Activated B cell treated with CpG ODN at 0.5 μM for 24 hours (primary cell): ENCODE results near the gene LDLR. TPM values are rescaled to one million over a fixed set of nuclear protein-coding genes. Genes with fewer than 3 reads are reported as not detected.

Experiments
- ATAC-seq: fragments of 200-7000 bp; cut with Tn5 transposase; one replicate; pipeline ENCODE4 v1.10.0; 2021; ENCODE audit warnings: low read depth, mild to moderate bottlenecking, moderate library complexity
- CTCF ChIA-PET: fragments of 350-600 bp; sonication (Branson Sonifier 250); formaldehyde crosslinking; loops from one replicate; lab custom pipeline; 2021; ENCODE audit warnings: antibody characterized with exemption; lab: Charles Lee
- POLR2A ChIA-PET: fragments of 350-600 bp; sonication (Branson Sonifier 250); formaldehyde crosslinking; loops from one replicate; lab custom pipeline; 2021; ENCODE audit warnings: antibody characterized with exemption; lab: Charles Lee
- DNase-seq: peaks from one replicate; pipeline ENCODE4 v3.0.0; 2022
- H3K27ac Mint-ChIP-seq: one replicate; pipeline ENCODE4 v1.8.0; 2020; ENCODE audit warnings: mixed read lengths
- H3K27me3 Mint-ChIP-seq: one replicate; pipeline ENCODE4 v1.8.0; 2021; ENCODE audit warnings: mixed read lengths
- H3K36me3 Mint-ChIP-seq: one replicate; pipeline ENCODE4 v1.8.0; 2021; ENCODE audit warnings: low read depth, mixed read lengths
- H3K4me1 Mint-ChIP-seq: one replicate; pipeline ENCODE4 v1.8.0; 2021; ENCODE audit warnings: mixed read lengths
- H3K4me3 Mint-ChIP-seq: one replicate; pipeline ENCODE4 v1.8.0; 2020; ENCODE audit warnings: mild to moderate bottlenecking, mixed read lengths
- H3K9me3 Mint-ChIP-seq: one replicate; pipeline ENCODE4 v1.8.0; 2020; ENCODE audit warnings: mixed read lengths
- CTCF ChIP-seq: fragments of 200-600 bp; IDR thresholded peaks from one replicate; pipeline ENCODE4 v1.8.0; 2022; ENCODE audit warnings: antibody characterized with exemption, mild to moderate bottlenecking
- intact Hi-C: fragments of 100-400 bp; cut with micrococcal nuclease; formaldehyde crosslinking; loops from one replicate; pipeline ENCODE4 v1.15.1; 2024
- total RNA-seq: library from RNA; stranded (reverse); gene quantifications from 2 replicates; pipeline ENCODE4 v1.2.3, GENCODE V29; 2022

Gene LDLR
- total RNA-seq, 1 donor from 2014 or later, result 20.9 TPM

GRCh38 chr19:11164296-11164695 is 75.0 kb downstream of the LDLR start:
- Mint-ChIP-seq H3K27ac (no peak overlapping the region), H3K4me3 (no peak overlapping the region), H3K4me1 (no peaks in the 10 kb centered on the region), H3K27me3 (no peaks in the 10 kb centered on the region), H3K9me3 (no peaks in the 10 kb centered on the region), H3K36me3 (no peaks in the 10 kb centered on the region)
- POLR2A ChIA-PET, result no interaction called here
- intact Hi-C loops, result no loop called here
- ATAC-seq (no peak), DNase-seq (no peak)
- CTCF ChIA-PET, result no interaction called here
- no peak for TF ChIP-seq CTCF

- CTCF ChIA-PET, result no interaction called here
- Mint-ChIP-seq H3K9me3 (no peaks in the 10 kb centered on the region), H3K36me3 (no peaks in the 10 kb centered on the region), H3K4me1 (no peaks in the 10 kb centered on the region), H3K27me3 (no peaks in the 10 kb centered on the region), H3K4me3 (no peak overlapping the region), H3K27ac (no peak overlapping the region)
- ATAC-seq, result no peak
- DNase-seq, result no peak
- no peak for TF ChIP-seq CTCF
- POLR2A ChIA-PET, result no interaction called here
- intact Hi-C loops, result no loop called here
Observed at GRCh38 chr19:11164879-11165406, 75.7 kb downstream of the LDLR start.

- Mint-ChIP-seq H3K9me3 (no peaks in the 10 kb centered on the region), H3K36me3 (no peaks in the 10 kb centered on the region), H3K27me3 (no peaks in the 10 kb centered on the region), H3K4me1 (no peaks in the 10 kb centered on the region), H3K27ac (no peak overlapping the region), H3K4me3 (no peak overlapping the region)
- CTCF ChIA-PET, result no interaction called here
- DNase-seq, result no peak
- no peak for TF ChIP-seq CTCF
- ATAC-seq, result no peak
- intact Hi-C loops, result no loop called here
- POLR2A ChIA-PET, result no interaction called here
Observed at GRCh38 chr19:11165486-11166030, 76.3 kb downstream of the LDLR start.

GRCh38 chr19:11166281-11167142 is 77.2 kb downstream of the LDLR start:
- H3K9me3 Mint-ChIP-seq, result no peaks in the 10 kb centered on the region
- H3K4me1 Mint-ChIP-seq, result no peaks in the 10 kb centered on the region
- no peaks in the 10 kb centered on the region for H3K36me3 Mint-ChIP-seq
- ChIA-PET POLR2A (no interaction called here), CTCF (no interaction called here)
- DNase-seq (no peak), ATAC-seq (no peak)
- no peaks in the 10 kb centered on the region for H3K27me3 Mint-ChIP-seq
- H3K27ac Mint-ChIP-seq, result no peak overlapping the region
- no peak overlapping the region for H3K4me3 Mint-ChIP-seq
- intact Hi-C loops, result no loop called here
- TF ChIP-seq CTCF, result no peak

GRCh38 chr19:11168568-11168967 is 79.3 kb downstream of the LDLR start:
- H3K27ac Mint-ChIP-seq, result no peak overlapping the region
- H3K36me3 Mint-ChIP-seq, result no peaks in the 10 kb centered on the region
- intact Hi-C loops, result no loop called here

More at GRCh38 chr19:11168568-11168967, 79.3 kb downstream of the LDLR start:
- no peaks in the 10 kb centered on the region for H3K27me3 Mint-ChIP-seq
- no peaks in the 10 kb centered on the region for H3K4me1 Mint-ChIP-seq
- TF ChIP-seq CTCF, result no peak
- no peak overlapping the region for H3K4me3 Mint-ChIP-seq
- ChIA-PET POLR2A (no interaction called here), CTCF (no interaction called here)
- ATAC-seq, result peak; percentile 31
- no peak for DNase-seq
- no peaks in the 10 kb centered on the region for H3K9me3 Mint-ChIP-seq
